Stimulated activated CD8-positive, alpha-beta memory T cell treated with anti-CD3 and anti-CD28 coated beads, Interleukin-2, amount 100 ng/mL, for 48 hours (primary cell): ENCODE measurements around the gene HS2ST1.
"Not testable (repeated sequence)": the region's sequence is repeated elsewhere in the genome, so short reads cannot be mapped to it uniquely, and the experiment has no call there.

Experiments used
- DNase-seq, 2 donors: peaks; one replicate each; pipeline ENCODE4 v3.0.0-alpha.2; 2020; ENCODE audit warnings: low read depth in 2 of 2

HS2ST1 gene

GRCh38 chr1:86971778-86972177, 57.3 kb downstream of the HS2ST1 start:
- DNase-seq = no peak

- no peak for DNase-seq
Observed at GRCh38 chr1:86972262-86972661, 57.8 kb downstream of the HS2ST1 start.

GRCh38 chr1:86975993-86976550, 61.6 kb downstream of the HS2ST1 start:
- no peak for DNase-seq

- DNase-seq = no peak
Observed at GRCh38 chr1:86976664-86977063, 62.2 kb downstream of the HS2ST1 start.

GRCh38 chr1:86981482-86982213, 67.2 kb downstream of the HS2ST1 start:
- DNase-seq = no peak

GRCh38 chr1:86983677-86984076, 69.2 kb downstream of the HS2ST1 start:
- not testable (repeated sequence) for DNase-seq

GRCh38 chr1:86987446-86987845, 73.0 kb downstream of the HS2ST1 start:
- no peak for DNase-seq

GRCh38 chr1:86988835-86989234, 74.4 kb downstream of the HS2ST1 start:
- DNase-seq = no peak

GRCh38 chr1:86989690-86990089, 75.3 kb downstream of the HS2ST1 start:
- not testable (repeated sequence) for DNase-seq

GRCh38 chr1:86990826-86991225, 76.4 kb downstream of the HS2ST1 start:
- no peak for DNase-seq

GRCh38 chr1:86991549-86992186, 77.2 kb downstream of the HS2ST1 start:
- no peak for DNase-seq

GRCh38 chr1:86992861-86993260, 78.4 kb downstream of the HS2ST1 start:
- no peak for DNase-seq

- DNase-seq = no peak
Observed at GRCh38 chr1:86993269-86993985, 79.0 kb downstream of the HS2ST1 start.

- DNase-seq = no peak
Observed at GRCh38 chr1:86994061-86994460, 79.6 kb downstream of the HS2ST1 start.

- DNase-seq = no peak
Observed at GRCh38 chr1:86997538-86997937, 83.1 kb downstream of the HS2ST1 start.

- DNase-seq = no peak
Observed at GRCh38 chr1:86998280-86998679, 83.8 kb downstream of the HS2ST1 start.

GRCh38 chr1:86998727-86999126, 84.3 kb downstream of the HS2ST1 start:
- no peak for DNase-seq

GRCh38 chr1:87000460-87000859, 86.0 kb downstream of the HS2ST1 start:
- DNase-seq = no peak

- no peak for DNase-seq
Observed at GRCh38 chr1:87004857-87005256, 90.4 kb downstream of the HS2ST1 start.

- DNase-seq = no peak
Observed at GRCh38 chr1:87007323-87007722, 92.9 kb downstream of the HS2ST1 start.

- DNase-seq = not testable (repeated sequence)
Observed at GRCh38 chr1:87013385-87013784, 99.0 kb downstream of the HS2ST1 start.

- no peak for DNase-seq
Observed at GRCh38 chr1:87017998-87018672, 103.7 kb downstream of the HS2ST1 start.
